ENCODE data around the gene MRPL49. TPM values are rescaled to one million over a fixed set of nuclear protein-coding genes. Genes with fewer than 3 reads are reported as not detected.

The MRPL49 gene
- total and polyA plus RNA-seq, 9 of the 15 experiments (the other 6 are each of a cell fraction or from before 2014, with no cell fraction given), result 74.3 to 132 (median 91.2) TPM

GRCh38 chr11:65110354-65110861 lies 11.7 kb upstream of the MRPL49 start (continued):
- no peak for TF ChIP-seq ETV6 (IDR thresholded peaks at IDR 0.05; ENCODE audit: borderline replicate concordance in 1 of 2, low read depth in 2 of 2, low read length in 1 of 2)
- TF ChIP-seq ETV6 (CRISPR knock-in tag; IDR thresholded peaks at IDR 0.05; ENCODE audit: borderline replicate concordance), result no peak
- no peak for TF ChIP-seq PTRF (tag; IDR thresholded peaks at IDR 0.05)
- peak; percentile 8; the same call in 1 of the 2 replicates for TF ChIP-seq MAFF (IDR thresholded peaks at IDR 0.05; ENCODE audit: low read length)
- TF ChIP-seq IFI16 (CRISPR knock-in tag; IDR thresholded peaks at IDR 0.05), result no peak
- TF ChIP-seq JUN (IDR thresholded peaks at IDR 0.05; ENCODE audit: borderline replicate concordance, low read depth, low read length), result peak; percentile 49; the same call in 1 of the 2 replicates
- TF ChIP-seq JUN (CRISPR knock-in tag; IDR thresholded peaks at IDR 0.05; ENCODE audit: borderline replicate concordance), result no peak
- TF ChIP-seq JUND (IDR thresholded peaks at IDR 0.05; ENCODE audit: borderline replicate concordance, low read depth, low read length), result peak; percentile 38; the same call in 1 of the 2 replicates
- no peak for TF ChIP-seq JUND (tag; IDR thresholded peaks at IDR 0.05; ENCODE audit: borderline replicate concordance, low read depth, low read length)
- TF ChIP-seq ZNF384 (IDR thresholded peaks at IDR 0.05; ENCODE audit: low read depth, low read length), result 0 out of 2 replicates have a peak, but pooled peaks have one; percentile 30
- TF ChIP-seq, protein P1, sequence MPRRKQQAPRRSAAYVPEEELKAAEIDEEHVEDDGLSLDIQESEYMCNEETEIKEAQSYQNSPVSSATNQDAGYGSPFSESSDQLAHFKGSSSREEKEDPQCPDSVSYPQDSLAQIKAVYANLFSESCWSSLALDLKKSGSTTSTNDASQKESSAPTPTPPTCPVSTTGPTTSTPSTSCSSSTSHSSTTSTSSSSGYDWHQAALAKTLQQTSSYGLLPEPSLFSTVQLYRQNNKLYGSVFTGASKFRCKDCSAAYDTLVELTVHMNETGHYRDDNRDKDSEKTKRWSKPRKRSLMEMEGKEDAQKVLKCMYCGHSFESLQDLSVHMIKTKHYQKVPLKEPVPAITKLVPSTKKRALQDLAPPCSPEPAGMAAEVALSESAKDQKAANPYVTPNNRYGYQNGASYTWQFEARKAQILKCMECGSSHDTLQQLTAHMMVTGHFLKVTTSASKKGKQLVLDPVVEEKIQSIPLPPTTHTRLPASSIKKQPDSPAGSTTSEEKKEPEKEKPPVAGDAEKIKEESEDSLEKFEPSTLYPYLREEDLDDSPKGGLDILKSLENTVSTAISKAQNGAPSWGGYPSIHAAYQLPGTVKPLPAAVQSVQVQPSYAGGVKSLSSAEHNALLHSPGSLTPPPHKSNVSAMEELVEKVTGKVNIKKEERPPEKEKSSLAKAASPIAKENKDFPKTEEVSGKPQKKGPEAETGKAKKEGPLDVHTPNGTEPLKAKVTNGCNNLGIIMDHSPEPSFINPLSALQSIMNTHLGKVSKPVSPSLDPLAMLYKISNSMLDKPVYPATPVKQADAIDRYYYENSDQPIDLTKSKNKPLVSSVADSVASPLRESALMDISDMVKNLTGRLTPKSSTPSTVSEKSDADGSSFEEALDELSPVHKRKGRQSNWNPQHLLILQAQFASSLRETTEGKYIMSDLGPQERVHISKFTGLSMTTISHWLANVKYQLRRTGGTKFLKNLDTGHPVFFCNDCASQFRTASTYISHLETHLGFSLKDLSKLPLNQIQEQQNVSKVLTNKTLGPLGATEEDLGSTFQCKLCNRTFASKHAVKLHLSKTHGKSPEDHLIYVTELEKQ (CRISPR knock-in tag; IDR thresholded peaks at IDR 0.05), result no peak
- no peak for TF ChIP-seq ETS2 (tag; IDR thresholded peaks at IDR 0.05; ENCODE audit: borderline replicate concordance, poor library complexity, severe bottlenecking)
- TF ChIP-seq MTA3 (IDR thresholded peaks at IDR 0.05; ENCODE audit: borderline replicate concordance), result 0 out of 2 replicates have a peak, but pooled peaks have one; percentile 12
- 0 out of 4 replicates have a peak, but pooled peaks of 1 of the 2 experiments have one; percentile 37 for TF ChIP-seq MAZ (CRISPR knock-in tag; conservative IDR thresholded peaks at IDR 0.05 in 1 of 2, IDR thresholded peaks at IDR 0.05 in 1 of 2)
- no peak for TF ChIP-seq MCM7 (IDR thresholded peaks at IDR 0.05)
- no peak for TF ChIP-seq RBM34 (IDR thresholded peaks at IDR 0.05; ENCODE audit: borderline replicate concordance, insufficient read depth, low read length)
- TF ChIP-seq RBM22 (IDR thresholded peaks at IDR 0.05; ENCODE audit: low read depth, low read length, poor library complexity, severe bottlenecking), result no peak
- TF ChIP-seq, protein P2, sequence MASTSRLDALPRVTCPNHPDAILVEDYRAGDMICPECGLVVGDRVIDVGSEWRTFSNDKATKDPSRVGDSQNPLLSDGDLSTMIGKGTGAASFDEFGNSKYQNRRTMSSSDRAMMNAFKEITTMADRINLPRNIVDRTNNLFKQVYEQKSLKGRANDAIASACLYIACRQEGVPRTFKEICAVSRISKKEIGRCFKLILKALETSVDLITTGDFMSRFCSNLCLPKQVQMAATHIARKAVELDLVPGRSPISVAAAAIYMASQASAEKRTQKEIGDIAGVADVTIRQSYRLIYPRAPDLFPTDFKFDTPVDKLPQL (IDR thresholded peaks at IDR 0.05; ENCODE audit: extremely low read depth, insufficient read length), result no peak
- no peak for TF ChIP-seq ZKSCAN8 (CRISPR knock-in tag; IDR thresholded peaks at IDR 0.05)
- no peak for TF ChIP-seq SRSF9 (IDR thresholded peaks at IDR 0.05; ENCODE audit: borderline replicate concordance, low read depth, low read length)
- no peak for TF ChIP-seq SLC30A9 (CRISPR knock-in tag; IDR thresholded peaks at IDR 0.05)
- TF ChIP-seq CTBP1 (IDR thresholded peaks at IDR 0.05; ENCODE audit: borderline replicate concordance), result peak; percentile 60
- peak; percentile 79; the same call in 1 of the 2 replicates for TF ChIP-seq STAG1 (CRISPR knock-in tag; IDR thresholded peaks at IDR 0.05; ENCODE audit: borderline replicate concordance)
- TF ChIP-seq SREBF2 (CRISPR knock-in tag; IDR thresholded peaks at IDR 0.05), result no peak
